A673 (cell line): ENCODE data around the gene PTPN11. TPM values are rescaled to one million over a fixed set of nuclear protein-coding genes. Genes with fewer than 3 reads are reported as not detected.
"Not testable (repeated sequence)": the region's sequence is repeated elsewhere in the genome, so short reads cannot be mapped to it uniquely, and the experiment has no call there.

ENCODE experiments used
- BruUV-seq: library from RNA; stranded (reverse); fragments of 400-500 nt; replicated peaks from 2 replicates; lab custom pipeline; 2021; lab: Mats Ljungman, UMichigan
- CTCF ChIA-PET: fragments of 300-600 bp; sonication (Branson Sonifier 250); formaldehyde crosslinking; loops from one replicate; lab custom pipeline; 2022; ENCODE audit warnings: antibody characterized with exemption; lab: Charles Lee
- POLR2A ChIA-PET: fragments of 300-600 bp; sonication (Branson Sonifier 250); formaldehyde crosslinking; loops from one replicate; lab custom pipeline; 2022; ENCODE audit warnings: antibody characterized with exemption; ENCODE audit not compliant: low non-redundant PET; lab: Charles Lee
- DNase-seq: peaks from one replicate; pipeline ENCODE4 v3.0.0-alpha.2; 2015; ENCODE audit warnings: low spot score
- H3K27ac ChIP-seq: fragments of 200-600 bp; sonication (generic); 2 replicates; pipeline ENCODE4 v1.5.1; 2016; ENCODE audit warnings: mixed run types, low read depth, mild to moderate bottlenecking, mixed read lengths, antibody characterized with exemption, low read length; ENCODE audit not compliant: poor library complexity, severe bottlenecking
- H3K27me3 ChIP-seq: fragments of 200-600 bp; sonication (generic); replicated peaks from 2 replicates; pipeline ENCODE4 v1.6.1; 2017; ENCODE audit warnings: mixed run types, low read depth, mild to moderate bottlenecking, mixed read lengths, antibody characterized with exemption, low read length; ENCODE audit not compliant: insufficient read depth, poor library complexity
- H3K36me3 ChIP-seq: fragments of 200-600 bp; sonication (generic); 2 replicates; pipeline ENCODE4 v1.6.1; 2016; ENCODE audit warnings: mixed run types, mild to moderate bottlenecking, mixed read lengths, antibody characterized with exemption, low read length; ENCODE audit not compliant: insufficient read depth, poor library complexity, severe bottlenecking
- H3K4me1 ChIP-seq: fragments of 200-600 bp; sonication (generic); 2 replicates; pipeline ENCODE4 v1.6.1; 2017; ENCODE audit warnings: mixed run types, mild to moderate bottlenecking, mixed read lengths, antibody characterized with exemption, low read length; ENCODE audit not compliant: insufficient read depth, poor library complexity, severe bottlenecking
- H3K4me3 ChIP-seq: fragments of 200-600 bp; sonication (generic); 2 replicates; pipeline ENCODE4 v1.5.1; 2016; ENCODE audit warnings: low read depth, mixed run types, mild to moderate bottlenecking, mixed read lengths, low read length; ENCODE audit not compliant: poor library complexity, severe bottlenecking
- H3K9me3 ChIP-seq: fragments of 200-600 bp; sonication (generic); 2 replicates; pipeline ENCODE4 v1.6.1; 2016; ENCODE audit warnings: mixed run types, low read depth, mild to moderate bottlenecking, mixed read lengths, antibody characterized with exemption, low read length; ENCODE audit not compliant: poor library complexity, severe bottlenecking
- CTCF ChIP-seq: fragments of 300-800, 200-600 bp; sonication (generic); conservative IDR thresholded peaks from 2 replicates; pipeline ENCODE4 v1.5.1; 2017; ENCODE audit warnings: low read depth, mild to moderate bottlenecking, antibody characterized with exemption, low read length, moderate library complexity, mixed read lengths
- EZH2 ChIP-seq: fragments of 200-600 bp; sonication (generic); IDR thresholded peaks from 2 replicates; pipeline ENCODE4 v1.6.1; 2017; ENCODE audit warnings: borderline replicate concordance, low read depth, mild to moderate bottlenecking, mixed read lengths, antibody characterized with exemption, low read length; ENCODE audit not compliant: poor library complexity, severe bottlenecking
- intact Hi-C: fragments of 100-400 bp; cut with micrococcal nuclease; formaldehyde crosslinking; loops from one replicate; pipeline ENCODE4 v1.10.0; 2022; ENCODE audit not compliant: unreplicated experiment
- total RNA-seq: library from RNA; stranded (reverse); gene quantifications from 2 replicates; pipeline ENCODE4 v1.2.3, GENCODE V29; 2021

The PTPN11 gene
- total RNA-seq, 1 experiment from 2014 or later: 158 TPM

- intact Hi-C loops: no loop called here
- H3K4me3 ChIP-seq: no peak overlapping the region
- no peaks in the 10 kb centered on the region for H3K9me3 ChIP-seq
- TF ChIP-seq EZH2 (no peak), CTCF (no peak)
- BruUV-seq: no TSS peak
- DNase-seq: no peak
- no peaks in the 10 kb centered on the region for H3K4me1 ChIP-seq
- no peak overlapping the region for H3K27ac ChIP-seq
- ChIA-PET CTCF (interaction anchor here (0.6 kb wide), 1 partner anchor 404 kb away, joined by 5 read pairs; no protein-coding TSS in a partner anchor), POLR2A (no interaction called here)
- no peaks in the 10 kb centered on the region for H3K27me3 ChIP-seq
- peaks cover 20% of the 10 kb centered on the region for H3K36me3 ChIP-seq
Measured at GRCh38 chr12:112446008-112446725, 27.4 kb downstream of the PTPN11 start.

- POLR2A ChIA-PET: no interaction called here
- CTCF ChIA-PET: no interaction called here
Measured at GRCh38 chr12:112447106-112447505, 28.4 kb downstream of the PTPN11 start.

GRCh38 chr12:112448165-112448564 lies 29.4 kb downstream of the PTPN11 start:
- DNase-seq, BruUV-seq, POLR2A ChIA-PET, H3K27ac ChIP-seq, H3K9me3 ChIP-seq, H3K27me3 ChIP-seq, intact Hi-C loops, H3K4me3 ChIP-seq, H3K4me1 ChIP-seq: not testable (repeated sequence)
- CTCF ChIA-PET: interaction anchor here (0.7 kb wide), 1 partner anchor 9 kb away, joined by 4 read pairs; no protein-coding TSS in a partner anchor
- H3K36me3 ChIP-seq: peaks cover 28% of the 10 kb centered on the region

More at GRCh38 chr12:112447106-112447505, 28.4 kb downstream of the PTPN11 start:
- no TSS peak for BruUV-seq
- intact Hi-C loops: no loop called here
- Histone ChIP-seq H3K9me3 (no peaks in the 10 kb centered on the region), H3K27me3 (no peaks in the 10 kb centered on the region), H3K4me1 (no peaks in the 10 kb centered on the region), H3K4me3 (no peak overlapping the region), H3K27ac (no peak overlapping the region), H3K36me3 (peaks cover 24% of the 10 kb centered on the region)
- TF ChIP-seq EZH2 (no peak), CTCF (no peak)
- no peak for DNase-seq
